ENCODE data around the gene RAPGEF1. TPM values are rescaled to one million over a fixed set of nuclear protein-coding genes. Genes with fewer than 3 reads are reported as not detected.

The RAPGEF1 gene
- total RNA-seq, 1 donor from 2014 or later = 76.8 TPM

GRCh38 chr9:131733541-131734061, 6.3 kb downstream of the RAPGEF1 start:
- no peaks in the 10 kb centered on the region for H3K27me3 ChIP-seq (ENCODE audit: insufficient read depth, low read length)
- H3K4me3 Mint-ChIP-seq (ENCODE audit: unreplicated experiment) = peak overlapping the region; percentile 50
- no peak overlapping the region for H2AFZ ChIP-seq (ENCODE audit: low read depth, low read length)
- H3K36me3 ChIP-seq (ENCODE audit: insufficient read depth, low read length) = no peaks in the 10 kb centered on the region
- no peak for TF ChIP-seq EZH2 (IDR thresholded peaks at IDR 0.05; ENCODE audit: insufficient read depth, low read length)
- TF ChIP-seq CTCF (IDR thresholded peaks at IDR 0.05; ENCODE audit: insufficient read depth, low read depth, low read length) = no peak
- FAIRE-seq (no peak), DNase-seq (ENCODE audit: low read depth) (peak; percentile 99)
- H3K4me2 ChIP-seq (ENCODE audit: low read length) = peak overlapping the region; percentile 75
- H3K9me3 ChIP-seq (ENCODE audit: insufficient read depth, low read depth, low read length) = no peaks in the 10 kb centered on the region
- peak overlapping the region; percentile 15 for H3K4me3 ChIP-seq (ENCODE audit: insufficient read depth, low read depth, low read length)
- H3K27me3 Mint-ChIP-seq (ENCODE audit: low read depth, unreplicated experiment) = no peaks in the 10 kb centered on the region
- H3K4me1 ChIP-seq (ENCODE audit: insufficient read depth, low read length) = peaks cover 48% of the 10 kb centered on the region
- H3K79me2 ChIP-seq (ENCODE audit: insufficient read depth, low read length) = peaks cover 75% of the 10 kb centered on the region
- H3K9ac ChIP-seq (ENCODE audit: low read length) = peak overlapping the region; percentile 56
- peaks cover 16% of the 10 kb centered on the region for H3K36me3 Mint-ChIP-seq (ENCODE audit: low read depth, unreplicated experiment)
- peak overlapping the region; percentile 84 for H3K27ac ChIP-seq (ENCODE audit: low read depth, low read length)
- peaks cover 79% of the 10 kb centered on the region for H3K4me1 Mint-ChIP-seq (ENCODE audit: low read depth, unreplicated experiment)
- peak overlapping the region; percentile 97 for H3K27ac Mint-ChIP-seq (ENCODE audit: unreplicated experiment)
- no peaks in the 10 kb centered on the region for H3K9me3 Mint-ChIP-seq (ENCODE audit: unreplicated experiment)
- peaks cover 71% of the 10 kb centered on the region for H4K20me1 ChIP-seq (ENCODE audit: insufficient read depth, low read length)

- peak overlapping the region; percentile 82 for H3K27ac Mint-ChIP-seq (ENCODE audit: unreplicated experiment)
- peaks cover 16% of the 10 kb centered on the region for H3K36me3 Mint-ChIP-seq (ENCODE audit: low read depth, unreplicated experiment)
- Histone ChIP-seq H3K27ac (ENCODE audit: low read depth, low read length) (no peak overlapping the region), H2AFZ (ENCODE audit: low read depth, low read length) (no peak overlapping the region), H3K4me2 (ENCODE audit: low read length) (no peak overlapping the region), H3K27me3 (ENCODE audit: insufficient read depth, low read length) (no peaks in the 10 kb centered on the region), H3K79me2 (ENCODE audit: insufficient read depth, low read length) (peaks cover 75% of the 10 kb centered on the region), H3K4me1 (ENCODE audit: insufficient read depth, low read length) (peaks cover 53% of the 10 kb centered on the region), H3K36me3 (ENCODE audit: insufficient read depth, low read length) (no peaks in the 10 kb centered on the region), H3K9ac (ENCODE audit: low read length) (no peak overlapping the region), H4K20me1 (ENCODE audit: insufficient read depth, low read length) (peaks cover 75% of the 10 kb centered on the region), H3K4me3 (ENCODE audit: insufficient read depth, low read depth, low read length) (no peak overlapping the region), H3K9me3 (ENCODE audit: insufficient read depth, low read depth, low read length) (no peaks in the 10 kb centered on the region)
- TF ChIP-seq EZH2 (IDR thresholded peaks at IDR 0.05; ENCODE audit: insufficient read depth, low read length) = no peak
- no peak for TF ChIP-seq CTCF (IDR thresholded peaks at IDR 0.05; ENCODE audit: insufficient read depth, low read depth, low read length)
- H3K4me3 Mint-ChIP-seq (ENCODE audit: unreplicated experiment) = no peak overlapping the region
- H3K9me3 Mint-ChIP-seq (ENCODE audit: unreplicated experiment) = no peaks in the 10 kb centered on the region
- peaks cover 84% of the 10 kb centered on the region for H3K4me1 Mint-ChIP-seq (ENCODE audit: low read depth, unreplicated experiment)
- no peak for FAIRE-seq
- H3K27me3 Mint-ChIP-seq (ENCODE audit: low read depth, unreplicated experiment) = no peaks in the 10 kb centered on the region
- DNase-seq (ENCODE audit: low read depth) = no peak
Observed at GRCh38 chr9:131732636-131733289, 7.1 kb downstream of the RAPGEF1 start.

- peaks cover 77% of the 10 kb centered on the region for H4K20me1 ChIP-seq (ENCODE audit: insufficient read depth, low read length)
- Mint-ChIP-seq H3K36me3 (ENCODE audit: low read depth, unreplicated experiment) (peaks cover 16% of the 10 kb centered on the region), H3K9me3 (ENCODE audit: unreplicated experiment) (no peaks in the 10 kb centered on the region), H3K27ac (ENCODE audit: unreplicated experiment) (peak overlapping the region; percentile 82), H3K4me1 (ENCODE audit: low read depth, unreplicated experiment) (peaks cover 88% of the 10 kb centered on the region), H3K27me3 (ENCODE audit: low read depth, unreplicated experiment) (no peaks in the 10 kb centered on the region), H3K4me3 (ENCODE audit: unreplicated experiment) (peak overlapping the region; percentile 14)
- H3K36me3 ChIP-seq (ENCODE audit: insufficient read depth, low read length) = no peaks in the 10 kb centered on the region
- H3K4me3 ChIP-seq (ENCODE audit: insufficient read depth, low read depth, low read length) = no peak overlapping the region
- no peak overlapping the region for H2AFZ ChIP-seq (ENCODE audit: low read depth, low read length)
- no peak for TF ChIP-seq EZH2 (IDR thresholded peaks at IDR 0.05; ENCODE audit: insufficient read depth, low read length)
- no peak for TF ChIP-seq CTCF (IDR thresholded peaks at IDR 0.05; ENCODE audit: insufficient read depth, low read depth, low read length)
- no peak overlapping the region for H3K27ac ChIP-seq (ENCODE audit: low read depth, low read length)
- peaks cover 77% of the 10 kb centered on the region for H3K79me2 ChIP-seq (ENCODE audit: insufficient read depth, low read length)
- H3K27me3 ChIP-seq (ENCODE audit: insufficient read depth, low read length) = no peaks in the 10 kb centered on the region
- H3K9me3 ChIP-seq (ENCODE audit: insufficient read depth, low read depth, low read length) = no peaks in the 10 kb centered on the region
- FAIRE-seq (no peak), DNase-seq (ENCODE audit: low read depth) (peak; percentile 64)
- peaks cover 60% of the 10 kb centered on the region for H3K4me1 ChIP-seq (ENCODE audit: insufficient read depth, low read length)
- peak overlapping the region; percentile 23 for H3K4me2 ChIP-seq (ENCODE audit: low read length)
- H3K9ac ChIP-seq (ENCODE audit: low read length) = no peak overlapping the region
Observed at GRCh38 chr9:131732061-131732526, 7.8 kb downstream of the RAPGEF1 start.

Data from astrocyte (in vitro differentiated cells and primary cell).